GM13977 (cell line): ENCODE results near the gene FHIT.
"Not testable (repeated sequence)": the region's sequence is repeated elsewhere in the genome, so short reads cannot be mapped to it uniquely, and the experiment has no call there.

Experiments
- DNase-seq: peaks from one replicate; pipeline ENCODE4 v3.0.0; 2012; ENCODE audit warnings: low spot score
- CTCF ChIP-seq: IDR thresholded peaks from 2 replicates; pipeline ENCODE4 v1.5.1; 2012; ENCODE audit warnings: mild to moderate bottlenecking, control low read depth; ENCODE audit not compliant: insufficient read depth; ENCODE audit errors: extremely low read depth, missing control alignments
- in situ Hi-C: fragments of 300-500 bp; cut with MboI; formaldehyde crosslinking; loops from one replicate; pipeline ENCODE4 v1.12.0; 2022; ENCODE audit warnings: low sequenced_read_pairs, low pct_unique_long_range_greater_than_20kb, mixed read lengths, inconsistent platforms; ENCODE audit not compliant: unreplicated experiment

The FHIT gene

GRCh38 chr3:60549863-60550262, 701.4 kb downstream of the FHIT start:
- in situ Hi-C loops: no loop called here
- TF ChIP-seq CTCF: no peak
- no peak for DNase-seq

- in situ Hi-C loops: no loop called here
- no peak for DNase-seq
- TF ChIP-seq CTCF: no peak
Measured at GRCh38 chr3:60542995-60543394, 708.3 kb downstream of the FHIT start.

- in situ Hi-C loops, DNase-seq: not testable (repeated sequence)
Measured at GRCh38 chr3:60539394-60539793, 711.9 kb downstream of the FHIT start.

GRCh38 chr3:60536420-60536819, 714.8 kb downstream of the FHIT start:
- peak; percentile 40 for DNase-seq
- in situ Hi-C loops: no loop called here
- TF ChIP-seq CTCF: no peak

GRCh38 chr3:60531759-60532158, 719.5 kb downstream of the FHIT start:
- in situ Hi-C loops: no loop called here
- TF ChIP-seq CTCF: no peak
- no peak for DNase-seq

- in situ Hi-C loops: no loop called here
- no peak for DNase-seq
Measured at GRCh38 chr3:60528651-60529050, 722.6 kb downstream of the FHIT start.

GRCh38 chr3:60523536-60523935, 727.7 kb downstream of the FHIT start:
- in situ Hi-C loops: no loop called here
- TF ChIP-seq CTCF: no peak
- no peak for DNase-seq

More at GRCh38 chr3:60528651-60529050, 722.6 kb downstream of the FHIT start:
- no peak for TF ChIP-seq CTCF
